Activated B cell treated with CpG ODN at 0.5 μM for 24 hours (primary cell): ENCODE data around the gene SOBP. TPM values are rescaled to one million over a fixed set of nuclear protein-coding genes. Genes with fewer than 3 reads are reported as not detected.

Experiments used
- ATAC-seq: fragments of 200-7000 bp; cut with Tn5 transposase; one replicate; pipeline ENCODE4 v1.10.0; 2021; ENCODE audit warnings: low read depth, mild to moderate bottlenecking, moderate library complexity
- CTCF ChIA-PET: fragments of 350-600 bp; sonication (Branson Sonifier 250); formaldehyde crosslinking; loops from one replicate; lab custom pipeline; 2021; ENCODE audit warnings: antibody characterized with exemption; lab: Charles Lee
- POLR2A ChIA-PET: fragments of 350-600 bp; sonication (Branson Sonifier 250); formaldehyde crosslinking; loops from one replicate; lab custom pipeline; 2021; ENCODE audit warnings: antibody characterized with exemption; lab: Charles Lee
- DNase-seq: peaks from one replicate; pipeline ENCODE4 v3.0.0; 2022
- H3K27ac Mint-ChIP-seq: one replicate; pipeline ENCODE4 v1.8.0; 2020; ENCODE audit warnings: mixed read lengths
- H3K27me3 Mint-ChIP-seq: one replicate; pipeline ENCODE4 v1.8.0; 2021; ENCODE audit warnings: mixed read lengths
- H3K36me3 Mint-ChIP-seq: one replicate; pipeline ENCODE4 v1.8.0; 2021; ENCODE audit warnings: low read depth, mixed read lengths
- H3K4me1 Mint-ChIP-seq: one replicate; pipeline ENCODE4 v1.8.0; 2021; ENCODE audit warnings: mixed read lengths
- H3K4me3 Mint-ChIP-seq: one replicate; pipeline ENCODE4 v1.8.0; 2020; ENCODE audit warnings: mild to moderate bottlenecking, mixed read lengths
- H3K9me3 Mint-ChIP-seq: one replicate; pipeline ENCODE4 v1.8.0; 2020; ENCODE audit warnings: mixed read lengths
- CTCF ChIP-seq: fragments of 200-600 bp; IDR thresholded peaks from one replicate; pipeline ENCODE4 v1.8.0; 2022; ENCODE audit warnings: antibody characterized with exemption, mild to moderate bottlenecking
- intact Hi-C: fragments of 100-400 bp; cut with micrococcal nuclease; formaldehyde crosslinking; loops from one replicate; pipeline ENCODE4 v1.15.1; 2024
- total RNA-seq: library from RNA; stranded (reverse); gene quantifications from 2 replicates; pipeline ENCODE4 v1.2.3, GENCODE V29; 2022

The SOBP gene
- total RNA-seq, 1 donor from 2014 or later, result 1.1 TPM

- CTCF ChIA-PET, result no interaction called here
- H3K4me1 Mint-ChIP-seq, result no peaks in the 10 kb centered on the region
- no peaks in the 10 kb centered on the region for H3K36me3 Mint-ChIP-seq
- H3K9me3 Mint-ChIP-seq, result no peaks in the 10 kb centered on the region
- POLR2A ChIA-PET, result no interaction called here
- no peak overlapping the region for H3K4me3 Mint-ChIP-seq
- DNase-seq, result no peak
- no peak overlapping the region for H3K27ac Mint-ChIP-seq
- no peak for ATAC-seq
- TF ChIP-seq CTCF, result no peak
- peaks cover 10% of the 10 kb centered on the region for H3K27me3 Mint-ChIP-seq
- intact Hi-C loops, result no loop called here
These were observed 70.7 kb downstream of the SOBP start for GRCh38 chr6:107560657-107561056.

GRCh38 chr6:107561306-107561705 lies 71.4 kb downstream of the SOBP start:
- no peak overlapping the region for H3K27ac Mint-ChIP-seq
- H3K4me1 Mint-ChIP-seq, result no peaks in the 10 kb centered on the region
- no peaks in the 10 kb centered on the region for H3K9me3 Mint-ChIP-seq
- no peak overlapping the region for H3K4me3 Mint-ChIP-seq
- H3K27me3 Mint-ChIP-seq, result peaks cover 14% of the 10 kb centered on the region
- intact Hi-C loops, result no loop called here
- ChIA-PET POLR2A (no interaction called here), CTCF (no interaction called here)
- no peak for TF ChIP-seq CTCF
- ATAC-seq (no peak), DNase-seq (no peak)
- H3K36me3 Mint-ChIP-seq, result no peaks in the 10 kb centered on the region

- ATAC-seq, result no peak
- peaks cover 20% of the 10 kb centered on the region for H3K27me3 Mint-ChIP-seq
- POLR2A ChIA-PET, result no interaction called here
These were observed 74.0 kb downstream of the SOBP start for GRCh38 chr6:107563694-107564588.

GRCh38 chr6:107564589-107564951 lies 74.7 kb downstream of the SOBP start:
- POLR2A ChIA-PET, result no interaction called here

More at GRCh38 chr6:107563694-107564588, 74.0 kb downstream of the SOBP start:
- Mint-ChIP-seq H3K36me3 (no peaks in the 10 kb centered on the region), H3K27ac (no peak overlapping the region), H3K9me3 (no peaks in the 10 kb centered on the region), H3K4me3 (no peak overlapping the region), H3K4me1 (no peaks in the 10 kb centered on the region)
- TF ChIP-seq CTCF, result no peak
- DNase-seq, result no peak
- intact Hi-C loops, result no loop called here
- CTCF ChIA-PET, result no interaction called here

More at GRCh38 chr6:107564589-107564951, 74.7 kb downstream of the SOBP start:
- Mint-ChIP-seq H3K36me3 (no peaks in the 10 kb centered on the region), H3K27ac (no peak overlapping the region), H3K4me3 (no peak overlapping the region), H3K9me3 (no peaks in the 10 kb centered on the region), H3K4me1 (no peaks in the 10 kb centered on the region), H3K27me3 (peaks cover 20% of the 10 kb centered on the region)
- ATAC-seq (no peak), DNase-seq (no peak)
- CTCF ChIA-PET, result no interaction called here
- intact Hi-C loops, result no loop called here
- no peak for TF ChIP-seq CTCF
